Measurements from ENCODE around the gene F7. TPM values are rescaled to one million over a fixed set of nuclear protein-coding genes. Genes with fewer than 3 reads are reported as not detected.

The F7 gene
- polyA plus RNA-seq, 4 donors, result 1.3 to 3.2 (median 2.4) TPM

DNA sequence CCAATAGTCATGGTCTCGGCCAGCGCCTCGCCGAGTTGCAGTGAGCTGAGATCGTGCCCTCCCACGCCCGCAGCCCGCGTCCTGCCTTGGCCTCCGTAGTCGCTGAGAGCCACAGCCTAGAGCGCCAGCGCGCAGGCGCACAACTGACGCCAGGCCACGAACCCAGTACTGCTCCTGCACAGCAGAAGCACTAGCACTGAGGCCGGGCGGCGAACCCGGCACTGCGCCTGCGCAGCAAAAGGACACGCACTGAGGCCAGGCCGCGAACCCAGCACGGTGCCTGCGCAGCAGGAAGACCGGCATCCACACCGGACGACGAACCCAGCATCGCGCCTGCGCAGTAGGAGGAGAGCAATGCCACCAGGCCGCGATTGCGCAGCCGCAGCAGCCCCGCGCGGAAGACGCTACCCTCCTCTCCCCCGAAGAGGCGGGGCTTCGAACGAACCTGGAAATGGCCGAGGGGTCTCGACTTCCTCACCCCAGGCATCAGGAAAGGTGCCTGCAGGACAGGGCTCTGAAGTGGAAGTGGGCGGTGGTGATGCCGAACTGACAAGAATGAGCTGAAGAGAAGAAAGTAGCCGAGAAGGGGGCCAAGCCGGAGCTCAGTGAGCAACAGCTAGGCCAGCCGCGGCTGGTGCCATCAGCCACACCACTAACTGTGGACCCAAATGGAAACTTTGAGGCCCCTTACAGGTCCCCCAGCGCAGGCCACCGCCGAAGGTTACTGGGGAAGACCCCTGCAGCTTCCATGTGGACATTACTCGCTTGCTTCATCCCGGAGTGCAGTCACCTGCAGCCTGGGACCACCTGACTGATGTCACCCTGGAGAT lies 24.5 kb downstream of the F7 start:
- no peak for DNase-seq (ENCODE audit: low read depth in 4 of 4, low spot score in 3 of 4)

DNA sequence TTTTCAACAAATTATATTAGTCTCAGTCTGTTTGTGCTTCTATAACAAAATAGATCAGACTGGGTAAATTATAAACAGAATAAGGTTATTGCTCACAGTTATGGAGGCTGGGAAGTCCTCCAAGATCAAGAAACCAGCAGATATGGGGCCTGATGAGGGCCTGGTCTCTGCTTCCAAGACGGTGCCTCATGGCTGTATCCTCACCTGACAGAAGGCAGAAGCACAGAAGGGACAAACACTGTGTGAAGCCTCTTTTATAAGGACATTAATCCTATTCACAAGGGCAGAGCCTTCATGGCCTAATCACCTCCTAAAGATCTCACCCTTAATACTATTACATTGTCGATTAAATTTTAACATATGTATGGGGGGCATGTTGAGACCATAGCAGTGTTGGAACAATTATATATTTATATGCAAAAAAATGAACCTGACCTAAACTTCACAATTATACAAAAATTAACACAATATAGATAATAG lies 29.7 kb downstream of the F7 start:
- DNase-seq (ENCODE audit: low read depth in 4 of 4, low spot score in 3 of 4), result no peak

DNA sequence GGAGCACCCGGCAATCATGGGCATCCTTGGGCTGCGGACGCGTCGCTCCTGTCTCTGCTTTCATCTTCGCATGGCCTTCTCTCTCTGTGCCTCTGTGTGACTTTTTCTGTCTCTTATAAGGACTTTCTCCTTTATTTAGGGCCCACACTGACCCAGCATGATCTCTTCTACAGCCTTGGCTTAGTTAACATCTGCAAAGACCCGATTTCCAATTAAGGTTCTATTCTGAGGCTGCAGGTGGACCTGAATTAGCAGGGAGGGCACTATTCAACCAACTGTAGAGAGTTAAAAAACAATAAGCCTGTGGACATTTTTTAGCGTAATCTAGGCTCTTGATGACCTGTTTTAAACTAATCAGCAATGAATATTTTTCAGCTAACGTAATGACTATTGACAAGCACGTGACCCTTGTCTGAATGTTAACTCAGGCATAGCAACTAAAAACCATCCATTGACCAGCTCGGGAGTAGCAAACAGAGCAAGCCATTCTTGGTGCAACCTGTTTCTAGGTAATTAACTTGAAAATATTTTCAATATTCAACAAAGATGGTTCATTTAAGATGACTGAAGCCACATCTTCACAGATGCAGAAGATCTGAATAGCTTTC lies 32.2 kb downstream of the F7 start:
- no peak for DNase-seq (ENCODE audit: low read depth in 4 of 4, low spot score in 3 of 4)

DNA sequence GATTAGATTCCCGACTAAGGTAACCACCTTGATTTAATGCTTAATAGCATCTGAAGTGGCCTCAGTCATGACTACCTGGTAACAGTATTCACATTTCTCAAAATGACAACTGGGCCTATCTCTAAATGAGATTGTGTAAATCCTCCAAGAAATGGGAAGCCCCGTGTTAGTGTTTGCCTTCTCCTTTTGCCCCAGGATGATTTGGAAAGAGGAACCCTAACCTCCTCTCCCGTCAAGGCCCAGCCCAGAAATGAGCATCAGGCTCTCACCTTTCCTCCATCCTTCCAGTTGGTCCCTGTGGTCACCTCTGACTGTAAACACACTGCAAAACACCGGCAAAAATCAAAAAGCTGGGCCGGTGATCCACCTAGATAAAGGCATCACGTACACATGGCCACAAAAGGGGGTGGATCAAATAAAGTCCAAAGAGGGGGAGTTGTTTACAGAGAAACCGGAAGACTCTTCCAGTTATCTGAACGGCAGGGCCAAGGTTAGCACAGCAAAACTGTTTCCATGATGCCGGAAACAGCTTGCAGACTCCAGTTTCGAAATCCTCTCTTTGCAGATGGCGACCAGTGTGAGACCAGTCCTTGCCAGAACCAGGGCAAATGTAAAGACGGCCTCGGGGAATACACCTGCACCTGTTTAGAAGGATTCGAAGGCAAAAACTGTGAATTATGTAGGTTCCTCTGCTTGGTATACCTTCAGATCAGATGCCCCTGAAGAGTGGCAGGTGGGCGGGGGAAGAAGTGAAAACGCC lies 33.4 kb downstream of the F7 start:
- no peak for DNase-seq (ENCODE audit: low read depth in 4 of 4, low spot score in 3 of 4)

DNA sequence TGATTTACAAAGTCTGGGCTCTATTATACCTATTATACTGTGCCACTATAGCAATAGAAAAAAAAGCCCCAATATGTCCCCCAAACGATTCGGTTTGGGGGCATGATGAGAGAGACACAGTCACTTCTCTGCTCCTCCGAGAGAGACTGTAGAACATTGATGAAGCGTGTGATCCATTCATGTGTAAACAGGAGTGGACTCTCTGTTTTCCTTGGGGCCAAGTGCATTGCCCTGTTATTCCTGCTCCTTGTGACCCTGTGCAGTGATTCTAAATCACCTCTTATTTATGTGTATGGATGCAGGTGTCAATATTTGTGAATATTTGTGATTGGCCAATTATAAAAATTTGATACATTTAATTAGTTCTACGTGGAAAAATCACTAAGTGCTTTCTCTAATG lies 34.0 kb downstream of the F7 start:
- DNase-seq (ENCODE audit: low read depth in 4 of 4, low spot score in 3 of 4), result no peak

DNA sequence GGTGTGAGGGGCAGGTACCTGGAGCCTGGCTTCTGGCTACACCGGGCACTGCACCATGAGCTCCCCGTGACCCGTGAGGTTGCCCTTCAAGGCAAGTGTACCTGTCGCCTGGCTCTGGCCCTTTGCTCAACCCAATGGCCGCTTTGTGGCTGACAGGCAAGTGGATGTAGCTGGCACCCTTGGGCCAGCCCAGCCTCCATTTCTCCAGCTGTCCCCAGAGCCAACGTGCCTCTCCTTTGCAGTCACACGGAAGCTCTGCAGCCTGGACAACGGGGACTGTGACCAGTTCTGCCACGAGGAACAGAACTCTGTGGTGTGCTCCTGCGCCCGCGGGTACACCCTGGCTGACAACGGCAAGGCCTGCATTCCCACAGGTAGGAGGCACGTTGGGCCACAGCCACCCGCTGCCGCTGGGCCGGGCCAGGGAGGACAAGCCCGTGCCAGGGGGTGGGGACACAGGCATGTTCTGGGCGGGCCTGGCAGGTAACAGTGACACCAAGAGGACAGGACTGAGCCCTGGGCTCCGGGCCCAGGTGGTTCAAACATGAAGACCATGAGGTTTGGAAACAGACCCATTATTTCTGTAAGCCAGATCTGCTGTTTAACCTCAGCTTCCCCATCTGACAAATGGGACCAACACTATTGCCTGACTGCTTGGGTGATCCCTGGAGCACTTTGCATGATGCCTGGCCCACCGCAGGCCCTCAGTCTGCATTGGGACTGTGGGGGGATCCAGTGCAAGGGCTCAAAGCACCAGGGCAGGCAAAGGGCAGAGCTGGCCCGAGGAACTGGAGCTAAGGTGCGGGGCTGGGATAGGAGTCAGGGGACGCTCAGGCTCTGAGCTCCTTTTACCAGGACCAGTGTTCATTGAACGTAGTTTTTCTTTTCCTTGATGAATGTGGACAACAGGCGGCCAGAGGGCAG lies 35.3 kb downstream of the F7 start:
- no peak for DNase-seq (ENCODE audit: low read depth in 4 of 4, low spot score in 3 of 4)

DNA sequence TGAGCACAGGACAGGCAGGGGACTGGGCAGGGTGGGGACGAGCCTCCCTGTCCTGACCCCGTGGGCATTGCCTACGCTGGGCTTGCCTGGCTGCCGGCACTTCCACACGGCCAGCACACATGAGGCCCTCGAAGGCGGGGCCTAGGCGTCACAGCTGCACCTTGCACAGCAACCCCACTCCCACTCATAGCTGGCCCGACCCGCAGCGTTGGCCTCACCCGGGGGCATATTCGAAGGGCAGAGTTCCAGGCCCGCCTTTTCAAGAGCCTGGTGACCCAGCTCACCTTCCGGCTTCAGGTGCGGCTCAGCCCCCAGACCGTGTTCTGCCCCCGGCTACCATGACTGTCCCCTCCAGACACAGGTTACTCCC lies 36.0 kb downstream of the F7 start:
- DNase-seq (ENCODE audit: low read depth in 4 of 4, low spot score in 3 of 4), result no peak

DNA sequence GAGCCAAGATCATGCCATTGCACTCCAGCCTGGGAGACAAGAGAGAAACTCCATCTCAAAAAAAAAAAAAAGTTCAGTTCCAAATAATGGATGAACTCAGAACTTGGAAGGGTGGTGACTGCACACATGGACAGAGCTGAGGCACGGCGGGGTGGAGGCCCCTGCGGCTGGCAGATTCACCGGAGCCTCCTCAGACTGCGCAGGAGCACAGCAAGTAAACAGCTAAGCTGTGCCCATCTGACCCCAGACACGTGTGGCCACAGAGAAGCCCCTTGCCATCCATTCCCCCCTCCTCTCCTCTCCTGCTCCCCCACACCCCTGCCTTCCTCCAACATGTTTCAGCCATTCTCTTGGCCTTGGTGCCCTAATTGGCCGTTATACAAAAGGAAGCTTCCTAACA lies 37.3 kb downstream of the F7 start:
- no peak for DNase-seq (ENCODE audit: low read depth in 4 of 4, low spot score in 3 of 4)

DNA sequence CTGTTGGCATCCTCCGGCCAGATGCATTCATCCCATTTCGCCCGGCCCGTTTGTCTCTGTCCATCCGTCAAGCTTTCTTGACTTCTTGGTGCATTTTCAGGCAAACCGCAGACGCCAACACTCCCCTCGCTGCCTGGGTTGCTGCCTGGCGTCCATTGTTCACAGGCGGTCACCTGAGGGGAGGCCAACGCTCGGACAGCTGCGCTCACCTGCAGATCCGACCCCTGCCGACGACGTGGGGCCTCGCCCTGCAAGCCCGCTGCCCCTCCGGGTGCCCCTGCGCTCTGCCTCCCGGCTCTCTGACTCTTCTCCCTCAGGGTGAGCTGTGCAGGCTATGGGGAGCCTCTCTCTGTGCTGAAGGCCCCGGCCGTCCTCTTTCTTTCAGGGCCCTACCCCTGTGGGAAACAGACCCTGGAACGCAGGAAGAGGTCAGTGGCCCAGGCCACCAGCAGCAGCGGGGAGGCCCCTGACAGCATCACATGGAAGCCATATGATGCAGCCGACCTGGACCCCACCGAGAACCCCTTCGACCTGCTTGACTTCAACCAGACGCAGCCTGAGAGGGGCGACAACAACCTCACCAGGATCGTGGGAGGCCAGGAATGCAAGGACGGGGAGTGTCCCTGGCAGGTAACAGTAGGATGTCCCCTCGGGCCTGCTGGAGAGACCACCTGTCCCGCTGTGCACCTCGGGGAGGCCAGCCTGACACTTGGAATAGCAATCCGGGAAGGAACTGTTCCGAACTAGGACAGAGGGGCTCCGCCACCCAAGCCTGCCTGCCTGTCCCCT lies 38.1 kb downstream of the F7 start:
- no peak for DNase-seq (ENCODE audit: low read depth in 4 of 4, low spot score in 3 of 4)

DNA sequence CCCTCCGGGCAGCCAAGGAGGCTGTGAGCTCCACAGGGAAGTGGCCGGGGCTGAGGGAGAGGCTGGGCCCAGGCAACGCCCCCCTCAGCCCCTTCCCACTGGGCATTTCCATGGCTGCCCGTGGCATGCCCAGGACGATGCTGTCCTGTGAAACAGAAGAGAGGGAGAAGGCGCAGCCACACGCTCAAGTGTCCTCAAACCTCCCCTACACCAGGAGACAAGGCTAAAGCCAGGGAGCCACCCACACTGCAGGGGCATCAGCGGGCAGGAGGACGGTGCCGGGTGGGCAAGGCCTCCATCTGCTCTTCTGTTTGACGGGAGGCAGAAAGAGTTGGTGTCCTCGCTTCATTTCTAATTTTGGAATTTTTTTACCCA lies 38.7 kb downstream of the F7 start:
- DNase-seq (ENCODE audit: low read depth in 4 of 4, low spot score in 3 of 4), result no peak

DNA sequence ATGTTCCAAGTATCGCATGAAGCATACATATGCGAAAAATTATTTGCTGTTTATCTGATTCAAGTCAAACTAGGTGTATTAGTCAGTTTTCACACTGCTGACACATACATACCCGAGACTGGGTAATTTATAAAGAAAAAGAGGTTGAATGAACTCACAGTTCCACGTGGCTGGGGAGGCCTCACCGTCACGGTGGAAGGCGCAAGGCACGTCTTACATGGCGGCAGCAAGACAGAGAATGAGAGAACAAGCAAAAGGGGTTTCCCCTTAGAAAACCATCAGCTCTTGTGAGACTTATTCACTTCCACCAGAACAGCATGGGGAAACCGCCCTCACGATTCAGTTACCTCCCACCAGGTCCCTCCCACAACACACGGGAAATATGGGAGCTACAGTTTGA lies 39.9 kb downstream of the F7 start:
- DNase-seq (ENCODE audit: low read depth in 4 of 4, low spot score in 3 of 4), result no peak

DNA sequence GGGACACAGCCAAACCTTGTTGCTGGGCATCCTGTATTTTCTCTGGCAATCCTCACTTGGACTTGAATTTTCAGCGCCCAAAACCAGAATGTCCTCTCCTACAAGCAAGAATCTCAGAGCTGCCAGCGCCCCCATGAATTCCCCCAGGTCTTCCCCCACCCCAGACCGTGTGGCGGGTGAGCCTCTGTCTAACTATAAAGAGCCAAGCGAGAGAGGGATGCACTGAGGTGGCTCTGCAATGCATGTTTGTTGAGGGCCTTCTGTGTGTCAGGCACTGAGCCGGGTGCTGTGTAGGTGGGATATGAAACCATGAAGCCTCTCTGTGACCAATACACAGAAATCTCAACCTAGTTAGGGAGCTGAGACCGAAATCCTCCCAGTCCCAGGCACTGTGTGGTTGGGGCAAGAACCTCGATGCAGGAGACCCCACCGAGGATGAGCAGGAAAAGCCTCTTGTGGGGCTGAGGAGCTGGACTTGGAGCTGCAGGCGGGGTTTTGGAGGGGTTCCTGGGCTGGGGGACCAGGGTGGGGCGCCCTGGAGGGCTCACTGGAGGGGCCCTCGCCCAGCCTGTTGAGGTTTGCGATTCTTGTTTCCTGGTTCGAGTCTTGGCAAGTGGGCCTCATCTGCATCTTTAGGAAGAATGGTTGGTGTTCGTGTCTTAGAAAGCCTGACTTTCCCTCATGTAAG lies 40.5 kb downstream of the F7 start:
- DNase-seq (ENCODE audit: low read depth in 4 of 4, low spot score in 3 of 4), result no peak

DNA sequence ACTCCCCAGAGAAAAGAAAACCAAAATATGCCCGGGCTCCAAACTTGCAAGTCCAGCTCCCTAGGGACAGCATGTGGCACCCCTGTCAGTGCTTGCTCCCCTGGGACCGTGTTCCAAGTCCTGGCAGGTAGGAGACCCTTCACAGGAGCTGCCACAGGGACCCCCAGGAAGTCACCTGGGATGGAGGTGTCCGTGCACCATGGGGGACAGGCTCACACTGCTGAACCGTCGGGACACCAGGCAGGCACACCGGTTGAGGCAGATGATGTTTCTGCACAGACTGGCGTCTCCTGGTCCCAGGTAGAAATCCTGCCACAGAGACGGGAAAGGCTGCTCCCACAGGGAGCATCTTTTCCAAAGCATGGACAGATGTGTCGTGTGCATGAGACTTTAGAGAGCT lies 41.2 kb downstream of the F7 start:
- no peak for DNase-seq (ENCODE audit: low read depth in 4 of 4, low spot score in 3 of 4)

DNA sequence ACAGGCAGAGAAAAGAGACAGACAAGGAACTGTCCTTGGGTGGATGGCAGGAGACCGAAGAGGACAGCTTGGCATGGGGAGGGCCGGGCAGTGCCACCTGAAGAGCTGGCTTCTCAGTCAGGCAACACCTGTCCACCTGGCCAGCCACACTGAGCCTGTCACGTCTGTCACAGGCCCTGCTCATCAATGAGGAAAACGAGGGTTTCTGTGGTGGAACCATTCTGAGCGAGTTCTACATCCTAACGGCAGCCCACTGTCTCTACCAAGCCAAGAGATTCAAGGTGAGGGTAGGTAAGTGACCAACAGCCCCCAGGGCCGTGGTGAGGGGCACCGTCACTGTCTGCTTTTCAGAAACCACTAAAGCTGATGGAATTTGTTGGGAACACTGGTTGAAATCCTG lies 41.6 kb downstream of the F7 start:
- no peak for DNase-seq (ENCODE audit: low read depth in 4 of 4, low spot score in 3 of 4)

DNA sequence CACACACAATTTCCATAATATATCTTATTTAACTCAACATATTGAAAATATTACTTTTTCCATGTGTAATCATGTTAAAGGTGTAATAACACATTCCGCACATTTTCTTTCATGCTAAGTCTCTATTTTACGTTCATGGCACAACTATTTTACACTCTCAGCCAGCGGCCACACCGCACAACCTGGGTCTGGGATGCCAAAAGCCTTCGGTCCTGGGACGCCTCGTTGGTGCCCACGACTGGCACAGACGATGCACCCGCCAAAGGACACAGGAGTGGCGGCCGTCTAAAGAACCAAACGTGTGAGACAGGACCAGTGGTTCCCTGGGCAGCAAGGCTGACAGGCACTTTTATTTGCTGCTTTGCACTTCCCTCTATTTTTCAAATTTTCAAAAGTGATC lies 42.8 kb downstream of the F7 start:
- DNase-seq (ENCODE audit: low read depth in 4 of 4, low spot score in 3 of 4), result no peak

DNA sequence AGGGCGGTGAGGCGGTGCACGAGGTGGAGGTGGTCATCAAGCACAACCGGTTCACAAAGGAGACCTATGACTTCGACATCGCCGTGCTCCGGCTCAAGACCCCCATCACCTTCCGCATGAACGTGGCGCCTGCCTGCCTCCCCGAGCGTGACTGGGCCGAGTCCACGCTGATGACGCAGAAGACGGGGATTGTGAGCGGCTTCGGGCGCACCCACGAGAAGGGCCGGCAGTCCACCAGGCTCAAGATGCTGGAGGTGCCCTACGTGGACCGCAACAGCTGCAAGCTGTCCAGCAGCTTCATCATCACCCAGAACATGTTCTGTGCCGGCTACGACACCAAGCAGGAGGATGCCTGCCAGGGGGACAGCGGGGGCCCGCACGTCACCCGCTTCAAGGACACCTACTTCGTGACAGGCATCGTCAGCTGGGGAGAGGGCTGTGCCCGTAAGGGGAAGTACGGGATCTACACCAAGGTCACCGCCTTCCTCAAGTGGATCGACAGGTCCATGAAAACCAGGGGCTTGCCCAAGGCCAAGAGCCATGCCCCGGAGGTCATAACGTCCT lies 43.4 kb downstream of the F7 start:
- no peak for DNase-seq (ENCODE audit: low read depth in 4 of 4, low spot score in 3 of 4)

DNA sequence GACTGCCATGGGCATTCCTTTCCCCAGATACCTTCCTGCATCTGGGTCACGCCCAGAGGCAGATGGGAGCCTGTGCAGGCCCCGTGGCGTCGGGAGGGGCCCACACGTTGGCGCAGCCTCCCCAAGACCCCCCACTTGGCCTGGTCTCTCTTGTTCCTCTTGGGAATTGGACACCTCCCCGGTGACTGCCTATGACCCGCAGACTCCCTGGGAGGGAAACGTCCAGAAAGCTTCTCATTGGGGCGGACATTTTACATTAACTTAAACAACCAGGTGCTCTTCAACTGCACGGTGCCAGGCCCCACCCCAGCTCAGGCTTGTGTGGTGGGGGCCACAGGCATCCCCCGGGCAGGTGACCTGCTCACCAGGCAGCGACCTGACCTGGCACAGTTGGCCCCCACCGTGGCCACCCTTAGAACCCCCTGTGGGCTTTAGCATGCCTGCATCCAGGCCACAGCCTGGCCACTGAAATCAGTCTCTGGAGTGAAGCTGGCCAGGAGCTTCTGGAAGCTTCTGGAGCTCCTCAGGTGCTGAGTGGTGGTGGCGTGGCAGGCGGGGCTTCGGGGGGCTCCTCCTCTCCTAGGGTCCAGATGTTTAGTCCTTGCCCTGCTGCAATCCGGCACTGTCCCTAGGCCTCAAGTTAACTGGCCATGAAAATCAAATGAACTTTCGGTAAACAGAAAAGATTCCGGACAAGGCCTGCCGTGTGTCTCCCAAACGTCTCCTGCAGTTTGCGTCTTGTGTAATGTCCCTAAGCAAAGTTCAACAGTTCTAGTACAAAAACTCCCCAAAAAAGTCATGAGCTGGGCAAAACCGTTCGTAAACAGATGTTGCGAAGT lies 44.3 kb downstream of the F7 start:
- no peak for DNase-seq (ENCODE audit: low read depth in 4 of 4, low spot score in 3 of 4)

All from left renal pelvis (tissue), 4 donors.